Occipital lobe (tissue), 2 donors: Measurements from ENCODE around the gene CTBP2. TPM values are rescaled to one million over a fixed set of nuclear protein-coding genes. Genes with fewer than 3 reads are reported as not detected.
"Not testable (repeated sequence)": the region's sequence is repeated elsewhere in the genome, so short reads cannot be mapped to it uniquely, and the experiment has no call there.

Experiments used
- DNase-seq: peaks from one replicate; lab custom pipeline; 2025; lab: John Stamatoyannopoulos, UW
- total RNA-seq: library from RNA; depleted of rRNA; stranded (reverse); fragments of >200 nt; gene quantifications from one replicate; pipeline ENCODE4 v1.2.3, GENCODE V29; 2014

CTBP2 gene
- total RNA-seq, 1 donor from 2014 or later = 52.9 TPM

DNA sequence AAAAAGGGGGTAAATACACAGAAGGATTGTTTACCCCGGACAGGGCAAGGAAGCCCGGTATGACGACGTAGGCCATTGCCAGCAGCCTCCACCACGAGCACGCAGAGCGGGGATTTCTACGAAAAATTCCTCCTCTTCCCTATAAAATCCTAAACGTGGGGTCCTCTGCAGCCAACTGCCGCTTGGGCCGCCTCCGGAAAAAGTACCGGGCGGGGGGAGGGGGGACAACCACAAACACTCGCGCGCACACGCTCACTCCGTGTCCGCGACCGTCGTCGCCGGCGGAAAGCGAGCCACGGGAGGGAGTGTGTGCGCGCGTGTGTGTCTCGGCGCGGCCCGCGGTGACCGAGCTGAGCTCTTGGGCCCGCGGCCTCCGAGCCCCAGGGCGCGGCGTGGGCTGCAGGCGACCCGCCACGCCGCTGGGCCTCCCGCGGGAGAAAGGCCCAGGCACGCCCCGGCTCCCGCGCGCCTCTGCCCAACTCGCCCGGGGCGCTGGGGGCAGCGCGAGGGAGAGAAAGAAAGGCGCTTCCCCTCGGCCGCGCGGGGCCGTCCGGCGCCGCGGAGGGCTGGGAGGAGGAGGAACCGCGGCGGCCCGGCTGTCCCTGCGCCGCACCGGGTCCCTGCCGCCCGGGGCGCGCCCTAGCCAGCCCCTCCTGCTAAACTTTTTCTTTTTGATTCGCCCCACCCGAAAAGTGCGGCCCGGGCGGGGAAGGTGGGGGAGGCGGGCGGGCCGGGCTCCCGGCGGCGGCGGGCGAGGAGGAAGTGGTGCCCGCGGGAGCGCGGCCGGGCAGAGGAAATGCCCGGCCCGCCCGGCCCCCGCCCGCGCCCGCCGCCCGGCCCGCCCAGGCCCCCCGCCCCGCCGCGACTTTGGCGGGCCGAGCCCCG lies 1.5 kb downstream of the CTBP2 start:
- DNase-seq = peak; percentile 52

DNA sequence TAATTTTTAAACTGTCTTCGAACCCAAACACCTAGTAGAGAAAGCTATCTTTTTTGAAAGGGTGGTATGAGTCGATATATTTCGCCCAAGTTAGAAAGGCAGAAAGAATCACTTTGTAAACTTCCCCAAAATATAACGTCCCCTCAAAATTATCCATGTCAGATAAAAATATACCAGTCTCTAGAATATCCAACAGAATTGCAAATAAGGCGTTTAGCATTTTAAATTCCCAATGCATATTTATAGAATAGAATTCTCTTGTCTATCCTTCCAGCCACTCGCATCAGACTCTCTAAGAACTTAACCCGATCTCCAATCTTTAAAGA lies 2.1 kb downstream of the CTBP2 start:
- no peak for DNase-seq

DNA sequence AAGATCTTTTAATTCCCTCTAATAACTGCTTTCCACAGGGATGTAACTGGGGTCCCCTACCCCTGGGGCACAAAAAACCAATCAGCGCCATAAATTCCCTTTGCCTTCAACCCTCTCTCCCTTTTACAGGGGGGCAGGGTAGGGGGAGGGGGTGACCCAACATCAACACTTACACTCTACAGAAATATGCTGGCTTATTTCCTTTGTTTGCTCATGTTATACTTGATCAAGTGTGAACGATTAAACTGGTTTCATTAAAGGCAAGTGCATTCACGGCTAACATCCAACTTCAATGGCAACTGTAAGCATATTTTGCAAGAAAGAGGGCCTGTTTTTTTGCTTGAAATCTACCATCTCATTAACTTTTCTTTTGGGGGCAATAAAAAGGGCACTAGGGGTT lies 2.9 kb downstream of the CTBP2 start:
- no peak for DNase-seq

DNA sequence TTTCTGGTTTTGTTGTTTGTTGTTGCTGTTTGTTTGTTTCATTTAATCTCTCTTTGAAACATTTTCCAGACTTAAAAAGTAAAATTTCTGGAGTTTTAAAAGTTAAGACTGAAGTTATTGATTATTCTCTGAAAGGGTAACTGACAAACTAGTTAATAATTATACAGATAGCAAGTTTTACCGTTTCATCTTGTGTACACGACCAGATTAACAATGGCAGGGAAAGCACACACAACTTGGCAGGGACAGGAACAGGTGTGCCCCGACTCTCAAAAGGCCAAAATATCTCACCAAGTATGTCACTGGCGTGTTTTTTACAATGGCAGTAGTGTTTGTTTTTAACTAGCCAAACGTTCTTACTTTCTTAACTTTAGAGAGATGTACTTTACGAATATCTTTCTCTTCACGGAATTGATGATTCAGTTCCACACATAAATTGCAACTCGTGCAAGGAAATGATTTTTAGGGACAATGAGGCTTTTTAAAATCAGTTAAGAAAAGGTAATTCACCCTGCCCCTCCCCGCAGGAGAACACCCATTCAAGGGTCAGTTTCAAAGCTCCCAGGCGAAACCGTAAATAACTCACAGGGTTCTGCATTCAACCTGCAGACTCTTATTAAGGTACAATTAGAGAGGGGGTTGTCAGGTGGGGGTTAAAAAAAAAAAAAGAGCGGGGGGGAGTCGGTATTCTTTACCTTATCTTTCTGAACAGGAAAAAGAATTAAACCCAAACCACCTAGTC lies 3.5 kb downstream of the CTBP2 start:
- DNase-seq = no peak

DNA sequence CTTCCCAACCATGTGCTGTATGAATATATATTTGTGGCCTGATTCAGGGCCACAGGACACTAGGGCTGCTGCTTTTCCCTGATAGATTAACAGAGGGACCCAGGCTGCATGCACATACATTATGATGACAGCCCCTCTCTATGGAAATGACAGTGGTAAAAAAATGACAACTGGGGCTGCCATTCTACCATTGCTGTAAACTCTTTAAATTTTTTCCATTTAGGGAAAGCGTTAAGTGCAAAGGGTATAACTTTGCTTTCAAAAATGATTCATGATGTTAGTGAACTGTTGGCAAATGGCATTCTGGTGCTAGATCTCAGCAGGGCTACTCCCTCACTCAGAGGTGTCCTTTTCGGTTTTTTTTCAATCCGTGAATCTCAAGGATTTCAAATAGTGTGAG lies 4.2 kb downstream of the CTBP2 start:
- DNase-seq = no peak

DNA sequence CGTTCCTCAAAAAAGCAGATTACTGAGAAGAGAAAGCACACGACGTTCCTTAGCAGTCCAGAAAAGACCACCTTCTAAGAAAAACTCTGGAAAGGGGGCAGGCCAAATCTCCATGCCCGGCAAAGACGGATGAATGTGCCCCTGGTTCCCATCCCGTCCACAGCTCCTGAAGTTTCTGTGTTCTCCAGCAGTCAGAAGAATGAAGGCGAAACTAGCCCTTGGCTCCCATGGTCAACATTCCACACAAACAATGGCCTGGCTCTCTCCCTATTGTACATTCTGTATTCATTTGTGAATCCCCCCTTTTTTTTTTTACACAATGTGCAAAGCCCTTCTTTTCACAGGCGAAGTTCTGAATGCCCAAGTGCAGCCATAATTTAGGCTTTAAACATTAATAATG lies 5.3 kb downstream of the CTBP2 start:
- no peak for DNase-seq

DNA sequence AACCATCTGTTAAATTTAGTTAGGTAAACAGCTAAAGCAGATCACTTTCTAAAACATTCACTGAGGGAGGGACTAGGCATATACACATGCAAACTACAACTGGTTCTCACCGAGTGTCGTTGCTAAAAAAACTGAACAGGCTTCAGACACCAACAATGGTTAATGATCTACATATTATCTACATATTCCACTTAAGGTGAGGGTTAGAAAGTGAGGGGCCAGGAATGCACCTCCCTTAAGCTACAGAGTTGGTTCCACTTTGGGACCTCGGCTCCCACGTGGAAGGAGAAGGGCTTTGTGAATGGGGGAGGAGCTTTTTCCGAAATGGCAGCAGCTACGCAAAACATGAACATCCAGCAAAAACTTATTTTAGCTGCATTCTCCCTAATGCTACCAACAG lies 5.8 kb downstream of the CTBP2 start:
- DNase-seq = no peak

DNA sequence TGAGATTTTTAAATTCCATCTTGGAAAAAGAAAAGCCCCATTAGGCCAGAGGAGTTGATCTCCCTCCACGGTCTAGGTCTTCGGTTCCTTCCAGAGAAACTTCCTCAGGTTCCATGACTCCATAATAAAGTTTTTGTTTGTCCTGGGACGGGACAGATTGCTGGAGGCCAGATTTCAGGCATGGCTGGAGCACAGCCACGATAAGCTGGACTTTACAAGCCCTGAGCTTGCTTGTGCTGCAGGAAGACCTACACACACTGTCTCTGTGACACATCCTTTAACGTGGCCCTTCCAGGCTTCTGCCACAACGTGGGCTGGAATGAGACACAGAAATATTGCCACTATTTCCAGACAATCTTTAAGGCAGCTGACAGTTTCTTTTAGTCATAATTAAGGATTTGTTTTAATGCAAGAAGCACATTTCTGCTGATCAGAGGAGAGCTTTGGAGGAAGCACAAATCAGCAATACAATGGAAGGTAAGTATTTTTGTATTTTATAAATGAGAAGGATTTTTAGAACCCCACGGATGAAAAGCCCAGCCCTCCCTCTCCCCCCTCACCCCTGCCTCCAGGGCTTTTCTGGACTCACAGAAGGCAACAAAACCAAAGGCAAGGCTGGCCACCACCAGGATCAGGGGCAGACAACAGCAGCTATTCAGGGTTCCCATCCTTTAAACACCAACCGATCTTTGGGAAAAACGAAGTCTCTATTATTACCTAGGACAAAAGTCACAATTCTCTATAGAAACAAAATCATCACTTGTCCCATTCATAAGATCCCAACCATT lies 6.5 kb downstream of the CTBP2 start:
- DNase-seq = no peak

DNA sequence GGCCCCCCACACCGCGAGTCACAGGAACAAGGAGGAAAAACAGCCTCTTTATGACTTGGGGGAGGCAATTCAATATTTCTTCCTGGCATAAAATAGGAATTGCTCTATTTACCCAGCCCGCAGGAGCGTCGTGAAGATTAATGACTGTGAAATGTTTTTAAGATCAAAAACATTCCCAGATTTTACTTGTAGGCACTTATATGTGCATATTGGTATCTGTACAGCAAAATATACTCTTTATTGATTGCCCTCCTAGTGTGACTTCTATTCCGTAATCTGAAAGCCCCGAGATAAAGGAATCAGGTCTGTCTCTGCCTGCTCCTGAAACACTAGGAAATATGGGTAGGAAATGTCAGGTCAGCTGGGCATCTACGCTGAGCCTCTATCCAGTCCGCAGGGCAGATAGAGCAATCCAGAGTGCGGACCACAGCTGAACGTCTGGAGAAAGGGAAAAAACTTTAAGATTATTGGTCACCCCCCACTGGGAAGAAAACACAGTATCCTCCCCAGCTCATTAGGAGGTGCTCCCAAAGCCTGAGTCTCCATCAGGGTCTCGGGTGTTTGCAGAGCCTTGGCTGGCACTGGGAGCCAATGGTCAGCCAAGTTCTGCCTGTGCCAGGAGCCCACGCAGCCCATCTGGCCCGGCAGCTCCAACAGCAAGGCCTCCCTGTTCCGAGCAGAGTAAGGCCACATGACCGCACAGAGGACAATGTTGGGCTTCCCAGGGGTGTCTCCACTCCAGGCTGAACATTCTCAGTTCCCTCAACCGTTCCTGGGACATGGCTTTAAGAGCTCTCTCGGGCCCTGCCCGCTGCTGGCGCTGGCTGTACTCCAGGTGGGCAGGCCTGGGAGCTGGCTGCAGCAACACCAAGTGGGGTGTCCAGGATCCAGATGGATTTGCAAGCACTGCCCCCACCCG lies 7.7 kb downstream of the CTBP2 start:
- DNase-seq = peak; percentile 61

DNA sequence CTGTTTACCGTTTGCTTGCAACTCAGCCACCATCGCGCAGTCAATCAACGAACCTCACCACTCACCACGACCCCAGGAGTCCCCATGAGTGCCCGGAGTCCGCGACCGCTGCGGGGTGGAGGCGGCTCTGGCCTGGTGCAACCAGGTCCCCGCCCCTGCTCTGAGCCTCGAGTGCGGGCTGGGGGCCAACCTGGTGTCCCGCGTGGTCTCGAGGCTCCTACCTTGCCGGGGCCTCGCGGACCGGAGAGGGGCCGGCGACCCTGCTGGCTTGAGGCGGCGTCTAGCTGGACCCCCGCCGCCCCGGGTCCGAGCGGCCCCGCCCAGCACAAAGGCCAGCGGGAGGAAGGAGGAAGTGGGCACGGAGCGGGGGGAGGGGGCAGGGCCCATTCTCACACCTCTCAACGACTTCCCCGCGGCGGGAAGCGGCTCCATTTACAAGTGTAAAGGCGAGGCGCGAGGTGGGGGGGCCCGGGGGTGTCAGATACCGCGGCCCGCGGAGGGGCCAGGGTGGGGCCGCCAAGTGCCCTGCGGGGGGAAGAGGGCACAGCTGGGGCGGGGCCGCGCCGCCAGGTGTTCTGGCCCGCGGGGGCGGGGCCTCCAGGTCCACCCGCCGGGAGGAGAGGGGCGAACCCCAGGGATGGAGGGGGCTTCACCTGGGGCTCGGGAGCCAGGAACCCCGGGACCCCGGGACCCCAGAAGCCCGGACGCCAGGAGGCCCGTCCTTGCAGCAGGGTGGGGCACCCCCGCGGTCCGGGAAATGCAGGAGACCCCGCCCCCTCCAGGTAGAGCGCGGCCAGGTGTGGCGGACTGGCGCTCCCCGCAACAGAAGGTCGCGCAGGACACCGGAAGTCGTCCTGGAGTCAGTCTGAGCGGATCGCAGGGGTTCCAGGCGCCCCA lies 8.6 kb downstream of the CTBP2 start:
- no peak for DNase-seq

DNA sequence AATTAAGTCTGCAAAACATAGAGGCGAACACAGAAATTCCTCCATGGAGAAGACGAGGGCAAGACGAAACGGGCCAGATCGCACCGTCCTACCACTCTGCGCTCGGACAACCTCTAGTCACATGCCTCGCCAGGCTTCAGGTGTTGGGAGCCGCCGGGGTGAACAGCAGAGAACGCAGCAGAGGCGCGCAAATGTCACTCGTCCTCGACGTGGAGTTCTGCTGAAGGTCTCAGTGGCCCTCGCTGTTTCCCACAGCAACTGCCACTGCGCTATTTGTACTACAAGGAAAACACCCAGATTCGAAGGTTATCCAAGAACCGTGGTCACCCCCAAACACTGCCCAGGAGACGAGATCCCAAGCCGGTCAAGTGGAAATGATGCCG lies 9.2 kb downstream of the CTBP2 start:
- no peak for DNase-seq

DNA sequence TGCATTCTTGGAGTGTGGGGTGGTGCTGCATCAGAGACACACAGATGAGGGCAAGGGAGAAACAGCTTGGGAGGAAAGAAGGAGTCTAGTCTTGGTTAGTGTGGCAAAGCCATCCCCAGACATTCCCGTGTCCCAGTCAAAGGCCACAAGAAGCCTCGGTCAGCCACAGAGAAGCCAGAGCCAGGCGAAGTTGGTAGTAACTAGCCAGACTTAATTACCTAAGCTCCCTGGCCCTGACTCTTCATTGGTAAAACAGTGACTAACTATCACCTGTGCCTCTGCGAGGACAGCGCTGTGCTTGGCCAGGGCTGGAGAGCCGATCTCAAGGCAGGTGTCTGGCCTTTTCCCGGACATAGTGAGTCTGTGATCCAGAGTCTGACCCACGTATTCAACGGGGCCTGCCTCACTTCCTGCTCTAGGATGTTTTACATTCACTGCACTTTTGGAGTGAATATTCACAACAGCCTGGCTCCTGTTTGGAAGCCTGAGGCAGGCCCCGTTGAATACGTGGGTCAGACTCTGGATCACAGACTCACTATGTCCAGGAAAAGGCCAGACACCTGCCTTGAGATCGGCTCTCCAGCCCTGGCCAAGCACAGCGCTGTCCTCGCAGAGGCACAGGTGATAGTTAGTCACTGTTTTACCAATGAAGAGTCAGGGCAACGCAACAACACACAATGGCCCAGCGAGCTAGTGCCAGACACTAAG lies 9.8 kb downstream of the CTBP2 start:
- not testable (repeated sequence) for DNase-seq

DNA sequence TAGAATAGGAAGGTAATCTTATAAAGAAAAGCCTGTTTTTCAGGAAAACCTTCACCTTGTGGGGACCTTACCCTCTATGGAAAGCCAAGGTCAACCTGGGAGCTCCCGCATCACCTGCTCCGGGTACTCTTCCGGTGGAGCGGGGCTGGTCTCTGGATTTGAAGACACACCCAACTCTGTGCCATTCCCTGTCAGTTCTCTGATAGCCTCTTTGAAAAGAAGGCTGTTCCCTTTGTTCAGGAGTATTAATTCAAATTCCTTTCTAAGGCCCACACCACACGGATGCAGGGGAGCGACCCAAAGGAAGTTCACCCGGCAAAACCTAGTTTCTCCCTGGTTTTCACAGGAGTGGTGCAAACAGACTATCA lies 10.7 kb downstream of the CTBP2 start:
- DNase-seq = no peak

DNA sequence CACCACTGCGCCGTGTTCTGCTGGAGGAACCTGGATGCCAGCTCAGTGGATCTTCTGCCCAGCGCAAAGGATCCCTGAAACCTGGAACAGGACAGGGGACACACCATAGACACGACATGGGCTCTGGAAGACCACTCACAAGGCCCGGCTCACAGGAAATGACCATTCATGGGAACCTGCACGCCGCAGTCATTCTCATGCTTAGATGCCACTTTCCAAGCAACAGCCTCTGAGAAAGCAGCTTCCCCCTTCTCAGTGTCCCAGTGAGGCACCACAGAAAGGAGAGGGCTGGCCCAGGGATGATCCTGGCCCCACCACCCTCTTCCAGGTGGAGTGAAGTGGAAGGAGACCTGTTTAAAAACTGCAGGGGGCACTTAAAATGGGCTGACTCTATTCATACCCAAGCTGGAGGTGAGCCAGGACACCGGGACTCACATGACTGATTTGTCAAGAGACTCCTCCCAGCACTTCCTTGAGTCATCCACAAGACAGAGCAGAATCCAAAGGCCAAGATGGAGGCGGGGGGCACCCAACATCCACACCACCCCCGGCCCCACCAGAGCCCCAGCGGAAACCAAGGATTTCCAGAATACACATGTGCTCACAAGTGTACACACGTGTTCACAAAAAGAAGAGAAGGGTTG lies 11.2 kb downstream of the CTBP2 start:
- DNase-seq = no peak

DNA sequence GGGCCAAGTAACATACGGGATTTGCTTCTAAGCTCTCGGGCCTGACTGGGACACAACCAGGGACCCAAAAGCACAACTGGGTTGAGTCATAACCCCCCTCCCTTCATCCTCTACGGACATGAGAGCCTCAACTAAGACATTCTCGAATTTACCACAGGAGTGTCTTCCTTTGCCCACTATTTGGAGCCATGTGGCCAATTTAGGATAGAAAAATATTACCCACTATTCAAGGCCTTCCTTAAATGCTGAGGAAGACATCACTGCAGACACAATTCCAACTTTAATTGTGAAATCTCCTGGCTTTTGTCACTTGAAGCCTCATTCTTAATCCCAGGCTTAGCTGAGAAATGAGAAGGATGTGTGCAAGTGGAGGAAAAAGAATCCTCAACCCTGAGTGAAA lies 11.8 kb downstream of the CTBP2 start:
- DNase-seq = no peak

DNA sequence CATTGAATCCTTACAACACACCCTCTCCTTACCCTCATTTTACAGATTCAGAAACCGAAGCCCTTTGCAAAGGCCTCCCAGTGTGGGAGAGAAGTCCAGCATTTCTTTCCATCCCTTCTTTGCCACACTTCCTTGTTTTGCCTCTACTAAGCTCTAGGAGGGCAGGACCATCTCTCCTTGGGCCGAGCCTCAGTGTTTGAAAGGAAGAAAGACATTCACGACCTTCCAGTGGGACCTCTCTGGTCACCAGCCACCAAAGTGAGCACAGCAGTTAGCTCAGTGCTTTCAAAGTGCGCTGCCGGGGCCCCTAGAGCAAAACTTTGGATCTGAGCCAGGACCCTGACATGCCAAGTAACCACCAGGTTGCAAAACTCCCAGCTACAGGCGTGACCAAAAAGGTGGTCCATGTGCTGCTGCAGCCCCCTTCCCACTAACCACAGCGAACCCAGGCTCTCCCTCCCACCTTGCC lies 12.4 kb downstream of the CTBP2 start:
- no peak for DNase-seq

DNA sequence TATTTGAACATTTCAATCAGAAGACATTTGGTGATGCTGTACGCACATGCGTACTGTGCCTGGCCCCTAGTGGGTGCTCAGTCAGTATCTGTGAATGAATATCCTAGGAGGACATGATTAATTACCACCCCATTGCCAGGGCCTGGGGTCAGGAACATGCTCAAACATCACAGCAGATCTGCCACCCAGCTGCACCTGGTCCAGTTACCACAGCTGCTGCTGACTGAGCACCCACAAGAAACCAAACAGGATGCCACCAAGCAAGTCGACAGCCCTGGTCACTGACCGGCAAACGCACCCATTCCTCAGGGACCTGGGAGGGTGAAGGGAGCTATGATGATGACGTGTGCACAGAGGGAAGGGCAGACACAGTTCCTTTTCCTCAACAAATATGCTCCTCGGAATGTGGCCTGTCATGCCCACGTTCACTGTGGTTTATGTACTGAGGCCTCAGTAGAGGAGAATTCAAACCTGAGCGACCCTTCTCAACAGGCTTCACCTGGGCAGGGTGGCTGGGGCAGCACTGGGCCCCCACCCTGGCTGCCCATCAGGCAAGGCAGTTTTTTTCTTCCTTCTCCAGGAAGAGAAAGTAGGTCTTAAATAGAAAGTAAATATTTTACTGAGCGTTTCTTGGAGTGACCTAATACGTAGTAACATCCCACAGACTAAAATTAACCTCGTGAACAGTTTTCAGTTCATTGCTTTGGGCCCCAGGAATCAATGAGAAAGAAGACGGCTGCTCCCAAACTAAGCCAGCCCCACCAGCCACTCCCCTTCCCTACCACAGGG lies 13.4 kb downstream of the CTBP2 start:
- no peak for DNase-seq

DNA sequence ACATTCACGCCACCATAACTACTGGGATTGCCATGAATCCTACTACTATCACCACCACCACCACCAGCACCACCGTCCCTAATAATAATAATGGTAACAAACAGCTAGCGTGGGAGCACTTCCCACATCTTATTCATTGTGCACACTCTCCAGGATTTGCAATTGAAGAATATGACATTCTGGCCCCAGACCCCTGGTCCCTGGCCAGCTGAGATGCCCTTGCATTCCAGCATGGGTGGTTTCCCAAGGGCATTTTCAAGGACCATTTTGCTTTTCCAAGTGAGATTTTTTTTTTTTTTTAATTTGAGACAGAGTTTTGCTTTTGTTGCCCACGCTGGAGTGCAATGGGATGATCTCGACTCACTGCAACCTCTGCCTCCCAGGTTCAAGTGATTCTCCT lies 14.7 kb downstream of the CTBP2 start:
- no peak for DNase-seq
